Prostate gland (tissue), 2 donors: ENCODE results near the gene STRN4. TPM values are rescaled to one million over a fixed set of nuclear protein-coding genes. Genes with fewer than 3 reads are reported as not detected.

Experiments
- DNase-seq: peaks from one replicate; pipeline ENCODE4 v3.0.0-alpha.2; 2019; ENCODE audit warnings: low spot score
- H3K27ac ChIP-seq, 2 donors: fragments of 200-600 bp; sonication (generic); 2 replicates each; pipeline ENCODE4 v1.5.1; 2017 to 2019
- H3K27me3 ChIP-seq: fragments of 200-600 bp; sonication (generic); replicated peaks from 2 replicates; pipeline ENCODE4 v1.5.1; 2019; ENCODE audit not compliant: insufficient read depth
- H3K36me3 ChIP-seq, 2 donors: fragments of 200-600 bp; sonication (generic); 1 replicate in 1 of 2; 2 replicates in 1 of 2; pipeline versions ENCODE4 v1.5.1 to v1.8.1; 2017 to 2019
- H3K4me1 ChIP-seq: fragments of 200-600 bp; sonication (generic); replicated peaks from 2 replicates; pipeline ENCODE4 v1.5.1; 2019
- H3K4me3 ChIP-seq, 2 donors: fragments of 200-600 bp; sonication (generic); 2 replicates each; pipeline ENCODE4 v1.5.1; 2017 to 2019
- H3K9me3 ChIP-seq: fragments of 200-600 bp; sonication (generic); 2 replicates; pipeline ENCODE4 v1.5.1; 2017
- CTCF ChIP-seq, 4 experiments: fragments of 200-600 bp in 2 of 4; fragments of 450-650 bp in 2 of 4; sonication (generic) in 2 of 4; IDR thresholded peaks; 1 replicate in 3 of 4; 2 replicates in 1 of 4; pipeline ENCODE4 v1.5.1; 2016 to 2019; ENCODE audit warnings: antibody characterized with exemption in 4 of 4, mild to moderate bottlenecking in 2 of 4, moderate library complexity in 2 of 4
- POLR2A ChIP-seq: fragments of 450-650 bp; IDR thresholded peaks from one replicate; pipeline ENCODE4 v1.6.1; 2016; ENCODE audit warnings: antibody characterized with exemption, mild to moderate bottlenecking
- POLR2AphosphoS5 ChIP-seq: sonication (generic); formaldehyde crosslinking; IDR thresholded peaks from one replicate; pipeline ENCODE4 v1.6.1; 2017; ENCODE audit warnings: antibody characterized with exemption
- WGBS: methylation state at CpG from one replicate; pipeline ENCODE4 v1.1.5; 2018; 5-methylcytosine and 5-hydroxymethylcytosine counted together
- intact Hi-C: fragments of 100-400 bp; cut with DNase I; formaldehyde crosslinking; loops from one replicate; pipeline ENCODE4 v1.14.2; 2022
- total RNA-seq, 2 donors: library from RNA; depleted of rRNA; stranded (reverse); fragments of >200 nt; gene quantifications; one replicate each; pipeline ENCODE4 v1.1.0, GENCODE V29; 2016

The STRN4 gene
- total RNA-seq, 2 donors from 2014 or later = 80.7 to 221 TPM

- WGBS = 94% methylated on average over 10 of the region's 10 CpGs
- DNase-seq = no peak
- Histone ChIP-seq H3K36me3 (peaks cover 27 to 45% of the 10 kb centered on the region in 2 donors), H3K9me3 (no peaks in the 10 kb centered on the region), H3K27me3 (no peaks in the 10 kb centered on the region), H3K4me1 (no peaks in the 10 kb centered on the region), H3K27ac (no peak overlapping the region), H3K4me3 (no peak overlapping the region)
- TF ChIP-seq POLR2AphosphoS5 (no peak), POLR2A (no peak), CTCF (IDR thresholded peaks at IDR 0.05) (no peak)
- intact Hi-C loops = no loop called here
These were observed 50.2 kb downstream of the STRN4 start for GRCh38 chr19:46696052-46696451.

GRCh38 chr19:46693760-46694159 lies 52.5 kb downstream of the STRN4 start:
- intact Hi-C loops = no loop called here
- WGBS = 93% methylated on average over 22 of the region's 22 CpGs
- no peak overlapping the region for H3K27ac ChIP-seq
- no peak for TF ChIP-seq CTCF (IDR thresholded peaks at IDR 0.05)
- TF ChIP-seq POLR2AphosphoS5 = no peak
- no peak for TF ChIP-seq POLR2A
- no peaks in the 10 kb centered on the region for H3K27me3 ChIP-seq
- peaks cover 22 to 37% of the 10 kb centered on the region in 2 donors for H3K36me3 ChIP-seq
- DNase-seq = no peak
- H3K9me3 ChIP-seq = no peaks in the 10 kb centered on the region
- H3K4me3 ChIP-seq = no peak overlapping the region
- H3K4me1 ChIP-seq = no peaks in the 10 kb centered on the region

GRCh38 chr19:46692918-46693722 lies 53.1 kb downstream of the STRN4 start:
- H3K4me1 ChIP-seq = no peaks in the 10 kb centered on the region
- no peak for DNase-seq
- peaks cover 23 to 37% of the 10 kb centered on the region in 2 donors for H3K36me3 ChIP-seq
- intact Hi-C loops = no loop called here
- 97% methylated on average over 4 of the region's 4 CpGs for WGBS
- H3K27ac ChIP-seq = no peak overlapping the region
- TF ChIP-seq POLR2AphosphoS5 (no peak), CTCF (IDR thresholded peaks at IDR 0.05) (no peak), POLR2A (no peak)
- no peaks in the 10 kb centered on the region for H3K27me3 ChIP-seq
- no peak overlapping the region for H3K4me3 ChIP-seq
- H3K9me3 ChIP-seq = no peaks in the 10 kb centered on the region

- no peaks in the 10 kb centered on the region for H3K4me1 ChIP-seq
- H3K27ac ChIP-seq = no peak overlapping the region
- WGBS = 98% methylated on average over 2 of the region's 2 CpGs
- intact Hi-C loops = no loop called here
- H3K9me3 ChIP-seq = no peaks in the 10 kb centered on the region
- H3K4me3 ChIP-seq = no peak overlapping the region
- H3K27me3 ChIP-seq = no peaks in the 10 kb centered on the region
- no peak for TF ChIP-seq CTCF (IDR thresholded peaks at IDR 0.05)
- no peak for TF ChIP-seq POLR2A
- no peak for TF ChIP-seq POLR2AphosphoS5
- no peak for DNase-seq
- H3K36me3 ChIP-seq = peaks cover 25 to 37% of the 10 kb centered on the region in 2 donors
These were observed 54.3 kb downstream of the STRN4 start for GRCh38 chr19:46691948-46692347.

GRCh38 chr19:46691104-46691503 lies 55.1 kb downstream of the STRN4 start:
- DNase-seq = no peak
- no peak for TF ChIP-seq POLR2AphosphoS5
- TF ChIP-seq POLR2A = no peak
- TF ChIP-seq CTCF (IDR thresholded peaks at IDR 0.05) = no peak
- Histone ChIP-seq H3K4me1 (no peaks in the 10 kb centered on the region), H3K9me3 (no peaks in the 10 kb centered on the region), H3K27ac (no peak overlapping the region), H3K36me3 (peaks cover 21 to 37% of the 10 kb centered on the region in 2 donors), H3K27me3 (no peaks in the 10 kb centered on the region), H3K4me3 (no peak overlapping the region)
- intact Hi-C loops = no loop called here
- 83% methylated on average over 2 of the region's 2 CpGs for WGBS
